HuH-7 (cell line): ENCODE measurements around the gene PVALEF.
A peak's percentile ranks its signal among the peaks of the same experiment; 100 is the strongest.

Experiments used
- DNase-seq: peaks from one replicate; pipeline ENCODE4 v3.0.0; 2011; ENCODE audit warnings: low spot score

The PVALEF gene

GRCh38 chr17:81165246-81166032 lies at the start of gene PVALEF:
PVALEF (plus strand) TSS chr17:81165507; CDS start chr17:81181227, 15,720 bp downstream.
- peak; percentile 91 for DNase-seq

GRCh38 chr17:81115749-81116464 lies 49.4 kb upstream of the PVALEF start:
- no peak for DNase-seq

DNA sequence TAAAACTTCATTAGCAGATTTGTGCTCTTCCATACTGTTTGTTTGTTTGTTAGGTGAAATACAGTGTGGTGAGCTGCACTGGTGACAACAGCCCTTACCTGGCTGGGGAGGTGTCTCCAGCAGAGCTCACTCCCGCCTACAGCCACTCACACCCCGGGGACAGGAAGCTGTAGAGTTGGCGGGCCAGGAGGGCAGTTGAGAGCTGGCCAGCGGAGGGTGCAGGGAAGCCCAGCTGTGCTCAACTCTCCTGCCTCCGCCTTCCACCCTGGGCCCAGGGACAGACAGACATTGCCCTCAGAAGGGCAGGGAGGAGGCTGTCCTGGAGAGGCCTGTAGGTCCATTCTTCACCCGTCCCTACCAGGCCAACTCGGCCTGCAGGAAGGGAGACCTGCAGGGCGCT lies 48.6 kb upstream of the PVALEF start:
- no peak for DNase-seq

GRCh38 chr17:81117672-81118198 lies 47.6 kb upstream of the PVALEF start:
- no peak for DNase-seq

DNA sequence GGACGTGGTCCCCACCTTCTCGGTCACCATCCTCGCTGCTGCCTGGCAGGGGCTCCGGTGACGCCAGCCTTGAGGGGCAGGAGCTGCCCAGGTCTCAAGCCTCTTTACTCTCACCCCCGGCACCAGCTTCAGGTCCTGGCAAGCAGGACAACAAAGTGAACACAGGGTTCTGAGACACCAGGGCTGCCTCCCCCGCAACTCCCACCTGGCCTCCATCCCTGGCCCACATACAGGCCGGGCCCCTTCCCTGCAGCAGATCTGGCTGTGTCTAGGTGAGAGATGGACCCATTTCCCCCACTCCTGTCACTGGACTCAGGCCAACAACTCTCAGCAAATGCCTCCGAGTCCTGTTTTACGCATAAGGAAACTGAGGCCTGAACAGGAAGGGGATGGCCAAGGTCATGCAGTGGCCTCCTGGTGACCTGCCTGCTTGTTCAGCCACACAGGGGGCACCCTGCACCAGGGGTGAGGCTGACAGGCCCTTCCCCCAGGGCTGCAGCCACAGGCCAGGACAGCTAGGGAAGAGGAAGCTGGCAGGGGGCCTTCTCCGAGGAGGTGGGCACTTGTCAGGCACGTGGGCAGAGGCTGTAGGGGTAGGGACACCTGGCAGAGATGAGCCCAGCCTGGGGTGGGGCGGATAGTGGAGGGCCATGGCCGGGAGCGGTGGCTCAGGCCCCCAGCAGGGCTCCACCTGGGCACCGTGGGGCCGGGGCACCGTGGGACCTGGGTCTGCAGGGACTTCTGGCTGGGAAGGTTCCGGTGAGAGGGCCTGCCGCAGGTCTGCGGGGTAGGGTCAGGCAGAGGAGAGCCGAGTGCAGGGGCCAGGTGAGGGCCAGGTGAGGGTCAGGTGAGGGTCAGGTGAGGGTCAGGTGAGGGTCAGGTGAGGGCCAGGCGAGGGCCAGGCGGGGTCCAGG lies 46.7 kb upstream of the PVALEF start:
- DNase-seq = no peak

DNA sequence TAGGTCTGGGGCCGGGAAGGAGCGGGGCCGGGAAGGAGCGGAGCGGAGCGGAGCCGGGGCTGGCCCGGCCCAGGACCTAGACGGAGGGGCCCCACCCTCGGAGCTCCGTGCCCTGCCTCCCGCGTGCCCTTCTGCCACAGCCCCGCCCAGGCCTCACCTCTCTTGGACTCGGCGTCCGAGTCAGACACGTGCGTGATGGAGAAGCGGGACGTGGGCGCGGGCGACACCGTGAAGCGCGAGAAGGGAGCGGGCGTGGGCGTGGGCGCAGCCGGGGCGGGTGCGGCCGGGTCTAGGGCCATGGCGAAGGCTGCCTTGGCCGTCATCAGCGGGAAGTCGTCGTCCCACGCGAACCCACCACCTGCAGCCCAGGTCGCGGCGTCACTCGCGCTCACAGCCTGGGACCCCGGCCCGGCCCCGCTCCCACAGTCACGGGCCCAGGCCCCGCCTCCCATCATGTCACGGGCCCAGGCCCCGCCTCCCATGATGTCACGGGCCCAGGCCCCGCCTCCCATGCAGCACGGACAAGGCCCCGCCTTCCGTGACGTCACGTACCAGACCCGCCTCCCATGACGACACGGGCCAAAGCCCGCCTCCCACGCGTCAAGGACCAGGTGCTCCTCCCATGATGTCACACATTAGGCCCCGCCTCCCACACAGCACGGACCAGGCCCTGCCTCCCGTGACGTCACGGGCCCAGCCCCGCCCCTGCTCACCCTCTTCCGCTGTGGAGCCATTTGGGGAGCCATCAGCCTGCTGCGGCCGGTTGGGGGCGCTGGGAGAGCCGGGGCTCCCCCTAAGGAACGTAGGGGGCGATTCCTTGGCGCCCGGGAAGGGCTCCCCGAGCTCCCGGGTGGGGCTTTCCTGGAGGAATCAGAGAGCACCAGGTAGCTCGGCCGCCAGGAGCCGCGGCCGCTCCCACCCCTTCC lies 45.8 kb upstream of the PVALEF start:
- peak; percentile 95 for DNase-seq

DNA sequence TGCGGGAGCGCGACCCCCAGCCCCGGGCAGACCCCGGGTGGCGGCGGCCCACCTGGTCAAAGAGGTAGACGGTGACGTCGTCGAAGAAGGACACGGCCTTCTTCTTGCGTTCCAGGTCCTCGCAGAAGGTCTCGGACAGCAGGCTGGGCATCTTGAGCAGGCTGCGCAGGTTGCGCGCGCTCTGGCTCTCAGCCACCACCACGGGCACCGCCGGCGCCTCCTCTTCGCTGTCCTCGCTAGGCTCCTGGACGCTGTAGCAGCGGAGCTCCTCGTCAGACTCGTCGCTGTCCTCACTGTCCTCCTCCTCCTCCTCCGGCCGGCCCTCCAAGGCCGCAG lies 45.2 kb upstream of the PVALEF start:
- DNase-seq = no peak

DNA sequence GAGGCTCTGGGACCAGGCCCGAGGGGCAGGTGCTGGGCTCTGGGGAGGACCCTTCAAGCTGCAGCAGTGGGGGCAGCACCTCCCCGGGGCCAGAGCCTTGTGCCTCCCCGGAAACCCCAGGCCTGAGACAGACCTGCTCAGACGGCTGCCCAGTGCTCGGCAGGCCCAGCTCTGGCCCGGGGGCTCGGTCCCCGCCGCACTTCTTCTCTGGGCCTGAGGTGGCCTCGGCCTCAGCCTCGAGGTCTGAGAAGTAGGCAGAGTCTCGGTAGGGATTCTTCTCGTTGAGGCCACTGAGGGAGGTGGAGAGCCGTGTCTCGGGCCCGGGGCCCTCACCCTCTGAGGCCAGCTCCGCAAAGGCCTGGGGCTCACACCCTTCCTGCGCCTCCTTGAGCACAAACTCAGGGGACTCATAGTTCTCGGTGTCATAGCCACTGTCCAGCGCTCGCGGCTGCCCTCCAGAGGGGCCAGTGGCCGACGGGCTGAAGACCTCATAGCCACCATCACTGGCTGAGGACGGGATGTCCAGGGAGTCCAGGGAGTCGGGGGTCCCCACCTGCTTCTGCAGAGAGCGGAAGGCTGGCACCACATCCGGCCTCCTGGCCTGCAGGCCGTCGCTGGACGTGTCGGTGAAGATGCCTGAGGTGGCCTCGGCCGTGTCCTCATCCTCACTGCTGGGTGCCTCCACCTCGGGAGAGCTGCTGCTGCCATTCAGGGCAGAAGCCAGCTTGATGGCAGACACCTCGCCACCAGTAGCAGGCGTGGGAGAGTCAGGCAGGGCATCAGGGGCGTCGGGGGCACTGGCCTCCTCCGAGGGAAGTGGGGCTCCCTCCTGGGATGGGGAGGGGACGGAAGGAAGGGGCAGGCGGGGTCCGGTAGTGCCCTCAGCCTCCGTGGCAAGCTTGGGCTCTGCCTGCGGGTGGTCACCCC lies 44.3 kb upstream of the PVALEF start:
- DNase-seq = no peak

DNA sequence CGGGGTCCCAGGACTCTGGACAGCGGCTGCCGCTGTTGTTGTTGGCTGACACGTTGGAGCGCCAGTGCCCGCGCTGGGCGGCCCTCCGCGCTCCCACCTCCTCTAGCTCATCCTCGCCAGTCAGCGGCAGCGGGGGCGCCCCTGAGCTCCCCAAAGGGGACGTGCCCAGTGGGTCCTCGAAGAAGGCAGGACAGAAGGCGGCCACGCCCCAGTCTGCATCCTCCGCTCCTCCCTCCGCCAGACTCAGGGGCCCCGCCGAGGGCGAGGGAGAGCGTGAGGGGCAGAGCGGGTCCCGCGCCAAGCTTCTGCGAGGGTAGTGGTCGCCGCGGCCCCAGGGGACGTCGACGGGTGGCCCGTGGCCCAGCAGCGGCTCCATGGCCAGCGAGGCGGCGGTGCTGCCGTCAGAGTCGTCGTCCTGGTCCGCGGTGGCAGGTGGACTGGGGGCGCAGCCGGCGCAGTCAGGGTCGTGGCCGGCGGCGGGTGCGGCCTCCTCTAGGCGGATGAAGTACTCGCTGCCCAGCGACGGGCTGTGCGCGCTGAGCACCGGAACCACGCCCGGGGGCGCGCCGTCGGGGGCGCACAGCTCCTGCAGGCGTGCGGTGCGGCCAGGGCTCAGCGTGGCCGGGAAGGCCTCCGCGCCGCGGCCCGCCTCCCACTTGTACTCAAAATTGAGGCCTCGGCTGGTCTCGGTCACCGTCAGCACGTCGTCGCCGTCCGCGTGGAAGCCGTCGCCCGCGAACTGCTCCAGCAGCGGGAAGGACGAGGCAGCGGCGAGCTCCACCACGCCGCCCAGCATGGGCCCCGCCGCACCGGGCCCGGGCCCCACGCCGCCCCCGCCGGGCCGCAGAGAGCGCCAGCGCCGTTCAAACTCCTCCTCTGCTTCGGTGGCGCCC lies 43.2 kb upstream of the PVALEF start:
- no peak for DNase-seq

DNA sequence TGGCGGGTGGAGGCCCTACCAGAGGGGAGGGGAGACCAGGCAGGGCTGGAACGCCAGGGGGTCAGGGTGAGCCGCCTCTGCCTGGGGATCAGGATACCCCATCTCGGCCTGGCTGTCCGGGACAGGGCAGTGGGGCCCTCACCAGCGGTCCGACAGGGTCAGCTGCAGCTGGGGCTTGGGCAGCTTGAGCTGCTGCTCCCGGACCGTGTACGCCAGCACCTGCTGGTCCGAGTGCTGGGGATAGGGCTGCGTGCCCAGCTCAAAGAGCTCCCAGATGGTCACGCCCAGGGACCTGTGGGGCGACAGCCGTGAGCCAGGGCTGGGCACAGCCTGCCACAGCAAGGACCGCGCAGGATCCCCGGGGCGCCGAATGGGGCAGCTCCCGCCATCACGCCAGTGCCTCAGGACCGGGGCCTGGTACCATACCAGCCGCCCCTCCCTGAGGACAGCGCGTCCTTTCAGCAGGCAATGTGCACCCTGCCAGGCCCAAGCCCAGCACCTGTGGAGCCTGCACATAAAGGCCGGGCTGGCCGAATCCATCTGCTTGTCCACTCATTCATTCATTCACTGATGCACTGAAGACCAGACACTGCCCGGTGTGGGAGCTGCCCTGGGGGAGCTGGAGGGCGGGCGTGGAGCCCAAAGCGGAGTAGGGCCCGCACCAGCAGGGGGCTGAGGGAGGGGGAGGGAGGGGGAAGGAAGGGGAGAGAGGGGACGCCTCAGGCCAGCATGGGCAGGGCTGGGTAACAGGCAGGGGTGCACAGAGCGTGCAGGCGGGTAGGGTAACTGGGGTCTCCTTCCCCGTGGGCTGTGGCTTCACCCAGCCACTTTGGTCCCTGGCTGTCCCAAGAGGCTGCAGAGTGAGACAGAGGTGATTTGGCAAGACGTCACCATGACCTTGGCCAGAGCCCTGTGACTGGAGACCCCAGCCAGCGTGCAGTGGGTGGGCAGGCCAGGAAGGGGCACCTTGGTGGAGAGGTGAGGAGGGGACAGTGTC lies 42.0 kb upstream of the PVALEF start:
- no peak for DNase-seq

DNA sequence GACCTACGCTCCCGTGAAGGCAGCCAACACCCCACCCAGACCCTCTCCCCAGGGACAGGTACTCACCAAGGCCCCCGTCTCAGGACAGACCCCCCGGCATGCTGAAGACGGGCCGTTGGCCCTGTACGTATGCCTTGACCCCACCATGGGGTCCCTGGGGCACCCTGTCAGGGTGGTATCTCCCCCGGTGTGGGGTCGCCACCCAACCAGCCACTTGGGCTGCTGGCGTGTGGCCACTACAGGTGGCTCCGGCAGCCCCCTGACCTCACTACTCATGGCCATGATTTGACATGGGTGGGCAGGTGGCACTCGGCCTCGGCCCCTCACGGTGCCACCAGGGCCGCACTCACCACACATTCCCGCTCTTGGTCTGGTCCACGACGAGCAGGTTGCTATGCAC lies 40.9 kb upstream of the PVALEF start:
- DNase-seq = no peak

- no peak for DNase-seq
Observed at GRCh38 chr17:81125573-81126081, 39.7 kb upstream of the PVALEF start.

GRCh38 chr17:81126281-81127132 lies 38.8 kb upstream of the PVALEF start:
- no peak for DNase-seq

DNA sequence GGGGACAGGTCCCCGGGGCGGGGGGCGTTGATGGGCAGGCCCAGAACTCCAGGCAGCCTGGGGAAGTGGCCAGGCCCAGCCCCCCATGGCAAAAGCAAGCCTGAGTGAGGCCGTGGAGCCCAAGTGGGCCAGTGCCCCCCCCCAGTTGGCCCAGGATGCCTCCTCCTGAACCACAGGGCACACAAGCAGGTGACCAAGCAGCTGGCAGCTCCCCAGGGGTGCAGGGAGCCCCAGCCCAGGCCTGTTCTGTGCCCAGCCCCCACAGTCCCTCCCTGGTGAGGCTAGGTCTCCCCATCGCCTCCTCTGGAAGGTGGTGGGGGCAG lies 38.2 kb upstream of the PVALEF start:
- no peak for DNase-seq

DNA sequence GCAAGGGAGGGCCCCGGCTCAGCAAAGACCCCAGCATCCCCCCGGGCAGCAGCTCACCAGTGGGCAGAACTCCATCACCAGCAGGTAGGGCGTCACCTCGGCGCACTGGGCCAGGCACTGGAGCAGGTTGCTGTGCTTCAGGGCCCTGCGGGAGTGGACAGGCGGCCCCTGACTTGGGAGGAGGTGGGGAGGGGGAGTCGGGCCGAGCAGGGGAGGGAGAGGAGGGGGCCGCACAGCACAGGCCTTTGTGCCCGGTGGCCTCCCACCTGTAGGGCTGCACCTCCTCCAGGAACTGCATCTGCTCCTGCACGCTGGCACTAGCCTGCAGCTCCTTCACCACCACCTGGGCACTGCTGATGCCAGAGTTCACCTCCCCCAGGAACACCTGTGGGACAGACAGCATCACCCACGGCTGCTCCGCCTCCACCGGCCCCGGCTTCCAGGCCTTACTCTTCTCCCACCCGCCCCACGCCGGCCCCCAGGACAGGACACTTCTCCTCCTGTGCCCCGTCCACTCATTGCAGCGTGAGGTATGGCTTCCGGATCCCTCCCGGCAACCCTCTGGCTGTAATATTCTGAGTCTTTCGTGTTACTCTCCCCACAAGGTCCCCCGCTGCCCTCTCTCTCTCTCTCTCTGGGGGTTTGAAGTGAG lies 37.7 kb upstream of the PVALEF start:
- no peak for DNase-seq

DNA sequence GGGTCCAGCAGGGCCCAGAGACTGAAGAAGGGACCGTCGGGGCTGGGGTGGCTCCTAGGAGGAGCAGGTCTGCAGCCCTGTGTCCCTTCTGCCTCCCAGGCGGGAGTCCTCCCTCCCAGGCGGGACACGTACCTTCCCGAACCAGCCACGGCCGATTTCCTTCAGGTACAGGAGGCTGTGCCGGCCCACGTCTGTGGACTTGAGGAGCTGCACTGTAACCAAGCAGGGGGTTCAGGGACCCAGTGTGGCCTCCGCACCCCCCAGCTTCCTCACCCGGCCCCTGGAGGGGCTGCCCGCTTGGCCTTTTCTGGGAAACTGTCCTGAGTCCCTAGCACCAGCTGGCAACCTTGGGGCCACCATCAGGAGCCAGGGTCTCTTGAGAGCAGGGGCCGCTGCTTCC lies 37.0 kb upstream of the PVALEF start:
- no peak for DNase-seq
